GM12878 (cell line): Measurements from ENCODE around the gene CPEB3. TPM values are rescaled to one million over a fixed set of nuclear protein-coding genes. Genes with fewer than 3 reads are reported as not detected.

ENCODE experiments used
- ATAC-seq: fragments of 200-7000 bp; cut with Tn5 transposase; 3 replicates; pipeline ENCODE4 v1.9.1; 2020; ENCODE audit warnings: mild to moderate bottlenecking, moderate library complexity
- BruUV-seq: library from RNA; stranded (reverse); fragments of 400-500 nt; replicated peaks from 2 replicates; lab custom pipeline; 2021; lab: Mats Ljungman, UMichigan
- CTCF ChIA-PET: fragments of 300-600 bp; sonication (Branson Sonifier 250); formaldehyde crosslinking; extraction: SDS; loops from one replicate; lab custom pipeline; 2021; ENCODE audit warnings: inconsistent platforms; lab: Yijun Ruan, JAX
- POLR2A ChIA-PET: fragments of 350-600 bp; formaldehyde crosslinking; extraction: SDS; loops from one replicate; lab custom pipeline; 2021; ENCODE audit warnings: inconsistent platforms; lab: Charles Lee
- RAD21 ChIA-PET: fragments of 300-600 bp; sonication (Branson Sonifier 250); formaldehyde crosslinking; loops from one replicate; lab custom pipeline; 2023; ENCODE audit warnings: antibody characterized with exemption; ENCODE audit not compliant: unreplicated experiment; lab: Charles Lee
- SMC1A ChIA-PET: fragments of 300-600 bp; sonication (Branson Sonifier 250); formaldehyde crosslinking; loops from one replicate; lab custom pipeline; 2023; ENCODE audit not compliant: unreplicated experiment, uncharacterized antibody; lab: Charles Lee
- DNase-seq: peaks from one replicate; pipeline ENCODE4 v3.0.0-alpha.2; 2011; ENCODE audit warnings: low read depth, low spot score
- FAIRE-seq: peaks from 3 replicates; lab custom pipeline; 2011; peaks lifted over from hg19 to GRCh38; lab: Jason Lieb, UNC
- H2AFZ ChIP-seq: 2 replicates; pipeline ENCODE4 v1.6.0; 2011; ENCODE audit warnings: low read depth, low read length, control low read depth; ENCODE audit not compliant: control insufficient read depth
- H3K27ac ChIP-seq: 2 replicates; pipeline ENCODE4 v1.5.1; 2011; ENCODE audit warnings: control low read depth; ENCODE audit not compliant: control insufficient read depth, insufficient read depth
- H3K27me3 ChIP-seq, 2 experiments: replicated peaks in 1 of 2; 2 replicates each; pipeline versions ENCODE4 v1.6.0 to v1.6.1; 2011; ENCODE audit warnings: low read length in 1 of 2; ENCODE audit not compliant: control insufficient read depth in 2 of 2, insufficient read depth in 2 of 2
- H3K36me3 ChIP-seq, 2 experiments: 2 replicates each; pipeline ENCODE4 v1.5.1; 2011; ENCODE audit warnings: low read length in 1 of 2; ENCODE audit not compliant: control insufficient read depth in 2 of 2, insufficient read depth in 2 of 2
- H3K4me1 ChIP-seq: 2 replicates; pipeline ENCODE4 v1.6.1; 2011; ENCODE audit warnings: mild to moderate bottlenecking, low read length, moderate library complexity, mixed read lengths; ENCODE audit not compliant: control insufficient read depth, insufficient read depth
- H3K4me2 ChIP-seq: 2 replicates; pipeline ENCODE4 v1.6.0; 2011; ENCODE audit warnings: control low read depth; ENCODE audit not compliant: control insufficient read depth, insufficient read depth
- H3K4me3 ChIP-seq: fragments of 200-600 bp; sonication (generic); 2 replicates; pipeline ENCODE4 v1.5.1; 2016
- H3K79me2 ChIP-seq: 2 replicates; pipeline ENCODE4 v1.6.0; 2011; ENCODE audit warnings: low read length; ENCODE audit not compliant: control insufficient read depth, insufficient read depth
- H3K9ac ChIP-seq: 2 replicates; pipeline ENCODE4 v1.8.0; 2011; ENCODE audit warnings: low read length, control low read depth, mixed read lengths; ENCODE audit not compliant: control insufficient read depth, insufficient read depth
- H3K9me3 ChIP-seq: replicated peaks from 3 replicates; pipeline ENCODE4 v1.5.1; 2011; ENCODE audit warnings: mild to moderate bottlenecking, low read length; ENCODE audit not compliant: control insufficient read depth, insufficient read depth
- H4K20me1 ChIP-seq: 2 replicates; pipeline ENCODE4 v1.6.0; 2011; ENCODE audit not compliant: control insufficient read depth, insufficient read depth
- BCLAF1 ChIP-seq: fragments of 450-650 bp; IDR thresholded peaks from 2 replicates; pipeline ENCODE4 v1.6.1; 2017; ENCODE audit warnings: antibody characterized with exemption, mild to moderate bottlenecking, moderate library complexity
- EZH2 ChIP-seq: IDR thresholded peaks from 2 replicates; pipeline ENCODE4 v1.6.1; 2012; ENCODE audit warnings: low read depth, mild to moderate bottlenecking, control low read depth, inconsistent platforms, low read length, borderline replicate concordance; ENCODE audit not compliant: control insufficient read depth
- GATAD2B ChIP-seq: fragments of 450-650 bp; conservative IDR thresholded peaks from 2 replicates; pipeline ENCODE4 v1.6.1; 2017; ENCODE audit warnings: low read depth, mild to moderate bottlenecking, moderate library complexity
- IRF4 ChIP-seq: IDR thresholded peaks from 2 replicates; pipeline ENCODE4 v1.6.1; 2011; ENCODE audit warnings: low read depth, low read length
- IRF5 ChIP-seq: fragments of 450-650 bp; IDR thresholded peaks from 2 replicates; pipeline ENCODE4 v1.6.1; 2017; ENCODE audit warnings: borderline replicate concordance
- JUNB ChIP-seq: IDR thresholded peaks from 2 replicates; pipeline ENCODE4 v1.6.1; 2016; ENCODE audit warnings: antibody characterized with exemption, mild to moderate bottlenecking
- PRDM15 ChIP-seq: fragments of 450-650 bp; formaldehyde crosslinking; IDR thresholded peaks from 2 replicates; pipeline ENCODE4 v1.4.0; 2020; ENCODE audit warnings: mild to moderate bottlenecking, moderate library complexity
- SIN3A ChIP-seq: IDR thresholded peaks from 2 replicates; pipeline ENCODE4 v1.6.1; 2012; ENCODE audit warnings: low read depth, low read length, improper control_type of control experiment
- YY1 ChIP-seq: IDR thresholded peaks from 2 replicates; pipeline ENCODE4 v1.6.1; 2011; ENCODE audit warnings: low read depth, mild to moderate bottlenecking, low read length
- ZBED1 ChIP-seq: IDR thresholded peaks from 2 replicates; pipeline ENCODE4 v1.6.1; 2016; ENCODE audit warnings: borderline replicate concordance
- ZBTB40 ChIP-seq: fragments of 450-650 bp; IDR thresholded peaks from 2 replicates; pipeline ENCODE4 v1.6.1; 2016; ENCODE audit warnings: mild to moderate bottlenecking, moderate library complexity, borderline replicate concordance
- ZNF24 ChIP-seq: fragments of 450-650 bp; IDR thresholded peaks from 2 replicates; pipeline ENCODE4 v1.6.1; 2017; ENCODE audit warnings: antibody characterized with exemption, mild to moderate bottlenecking
- WGBS: methylation state at CpG from one replicate; pipeline ENCODE4 v1.1.6; 2016; ENCODE audit warnings: low lambda C conversion rate; ENCODE audit not compliant: insufficient replicate concordance, insufficient coverage; ENCODE audit errors: missing lambda C conversion rate; 5-methylcytosine and 5-hydroxymethylcytosine counted together
- in situ Hi-C: fragments of 300-500 bp; cut with MboI; formaldehyde crosslinking; loops from 9 replicates; pipeline ENCODE4 v1.14.3; 2018; ENCODE audit warnings: mixed read lengths
- intact Hi-C: fragments of 100-400 bp; cut with micrococcal nuclease; formaldehyde crosslinking; loops from one replicate; pipeline ENCODE4 v1.14.2; 2022; ENCODE audit not compliant: unreplicated experiment
- polyA plus RNA-seq, 11 experiments: library from polyadenylated mRNA; depleted of rRNA in 4 of 11; unstranded in 6 of 11; stranded (reverse) in 5 of 11; fragments of >200 nt; fragmentation: Nextera tagmentation in 4 of 11; fragmentation: Illumina TruSeq in 1 of 11; extraction: Ambion mirVana in 4 of 11; extraction: Trizol in 1 of 11; gene quantifications; 1 replicate in 1 of 11; 2 replicates in 10 of 11; pipeline versions ENCODE4 v1.2.1 to v1.2.3, GENCODE V29; 2011 to 2016; ENCODE audit warnings: inconsistent platforms in 2 of 11, missing spikeins in 2 of 11, low read depth in 1 of 11
- total RNA-seq, 4 experiments: library from RNA; depleted of rRNA in 3 of 4; stranded (reverse); fragments of >200 nt in 3 of 4; fragmentation: Illumina TruSeq in 1 of 4; extraction: Trizol in 1 of 4; gene quantifications; 2 replicates each; pipeline versions ENCODE4 v1.2.1 to v1.2.3, GENCODE V29; 2013 to 2021

The CPEB3 gene
- total and polyA plus RNA-seq, 10 of the 15 experiments (the other 5 are each of a cell fraction or from before 2014, with no cell fraction given): 0.50 to 2.3 (median 1.2) TPM

- BruUV-seq: no TSS peak
- RAD21 ChIA-PET: interaction anchor here (1.2 kb wide), 1 partner anchor 9 kb away, joined by 3 read pairs; no protein-coding TSS in a partner anchor
- no peak overlapping the region for H3K4me3 ChIP-seq
- in situ Hi-C loops (no loop called here), intact Hi-C loops (no loop called here)
- SMC1A ChIA-PET: interaction anchor here (0.7 to 1.3 kb wide), 3 partner anchors 117 to 195 kb away, joined by 3 read pairs; no protein-coding TSS in a partner anchor
- H3K9me3 ChIP-seq: no peaks in the 10 kb centered on the region
- no peak overlapping the region for H3K9ac ChIP-seq
- H3K36me3 ChIP-seq: no peaks in the 10 kb centered on the region
- H4K20me1 ChIP-seq: no peaks in the 10 kb centered on the region
- no peak overlapping the region for H2AFZ ChIP-seq
- peaks cover 15% of the 10 kb centered on the region for H3K4me1 ChIP-seq
- H3K27ac ChIP-seq: no peak overlapping the region
- no peak overlapping the region for H3K4me2 ChIP-seq
- no peak for TF ChIP-seq IRF4
- TF ChIP-seq ZBED1: no peak
- no peak for TF ChIP-seq JUNB
- no peak for TF ChIP-seq IRF5
- TF ChIP-seq EZH2: no peak
- no peak for TF ChIP-seq ZNF24
- TF ChIP-seq YY1: no peak
- TF ChIP-seq PRDM15 (CRISPR knock-in tag): no peak
- TF ChIP-seq GATAD2B: no peak
- TF ChIP-seq ZBTB40: no peak
- TF ChIP-seq BCLAF1: no peak
- TF ChIP-seq SIN3A: no peak
- ATAC-seq (no peak), DNase-seq (no peak), FAIRE-seq (no peak)
- 97% methylated on average over 2 of the region's 2 CpGs for WGBS
- no peaks in the 10 kb centered on the region for H3K27me3 ChIP-seq
- CTCF ChIA-PET: interaction anchor here (0.6 kb wide), 1 partner anchor 197 kb away, joined by 3 read pairs; no protein-coding TSS in a partner anchor
- H3K79me2 ChIP-seq: no peaks in the 10 kb centered on the region
- POLR2A ChIA-PET: interaction anchor here (0.8 kb wide), 1 partner anchor 191 kb away, joined by 3 read pairs; no protein-coding TSS in a partner anchor
Measured at GRCh38 chr10:92094960-92095359, 195.9 kb downstream of the CPEB3 start.
